ENCODE measurements around the gene SAPCD2. TPM values are rescaled to one million over a fixed set of nuclear protein-coding genes. Genes with fewer than 3 reads are reported as not detected.

SAPCD2 gene
- total RNA-seq, 1 experiment from 2014 or later = 57.5 TPM

DNA sequence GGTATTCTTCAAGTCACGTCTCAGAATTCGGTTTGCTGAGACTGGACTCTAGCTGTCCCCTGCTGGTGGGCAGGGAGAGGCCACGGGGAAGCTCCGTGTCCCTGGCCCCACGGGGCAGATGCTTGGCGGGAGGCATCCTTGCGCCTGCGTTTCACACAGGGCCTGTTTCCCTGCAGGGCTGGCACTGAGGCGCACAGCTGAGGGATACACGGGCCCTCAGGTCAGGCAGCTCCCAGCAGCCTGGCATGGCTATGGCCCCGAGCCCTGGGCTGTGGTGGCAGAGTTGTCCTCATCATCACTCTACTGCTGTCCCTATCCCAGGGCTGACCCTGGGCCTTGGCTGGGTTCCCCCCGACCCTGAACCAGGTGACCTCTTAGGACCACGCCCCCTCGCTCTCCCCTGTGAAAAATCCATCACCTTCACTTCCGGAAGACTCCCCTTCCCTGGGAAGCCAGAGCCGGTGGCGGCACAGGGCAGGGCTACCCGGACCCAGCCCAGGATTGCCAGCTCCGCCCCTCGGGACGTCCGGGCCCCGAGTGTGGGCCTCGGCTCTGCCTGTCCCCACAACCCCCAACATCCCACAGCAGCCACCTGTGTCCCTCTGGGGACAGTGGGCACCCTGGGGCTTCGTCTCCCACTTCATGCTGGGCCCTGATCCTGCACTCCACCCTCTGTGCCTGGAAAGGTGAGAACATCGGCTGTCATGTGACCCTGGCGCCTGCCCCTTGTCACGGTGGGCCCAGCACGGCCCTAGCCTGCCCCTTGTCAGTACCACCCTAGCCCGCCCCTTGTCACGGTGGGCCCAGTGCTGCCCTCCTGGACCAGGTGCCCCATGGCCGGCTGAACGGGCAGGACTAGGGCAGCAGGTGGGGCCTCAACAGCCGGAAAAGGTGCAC lies 39.1 kb upstream of the SAPCD2 start:
- BruUV-seq (replicated peaks) = no TSS peak
- Mint-ChIP-seq H3K27ac (ENCODE audit: unreplicated experiment) (no peak overlapping the region), H3K4me3 (ENCODE audit: unreplicated experiment) (no peak overlapping the region), H3K36me3 (ENCODE audit: insufficient read depth, unreplicated experiment) (peaks cover 18% of the 10 kb centered on the region), H3K4me1 (ENCODE audit: low read depth, unreplicated experiment) (no peaks in the 10 kb centered on the region), H3K9me3 (ENCODE audit: unreplicated experiment) (no peaks in the 10 kb centered on the region), H3K27me3 (ENCODE audit: insufficient read depth, unreplicated experiment) (no peaks in the 10 kb centered on the region)
- CTCF ChIA-PET = interaction anchor here (1.1 to 1.7 kb wide), 3 partner anchors 14 to 41 kb away, joined by 3 to 6 read pairs (median 4); partner anchors contain the start of gene MAN1B1
- no peaks in the 10 kb centered on the region for H3K9me3 ChIP-seq
- TF ChIP-seq, protein P1, sequence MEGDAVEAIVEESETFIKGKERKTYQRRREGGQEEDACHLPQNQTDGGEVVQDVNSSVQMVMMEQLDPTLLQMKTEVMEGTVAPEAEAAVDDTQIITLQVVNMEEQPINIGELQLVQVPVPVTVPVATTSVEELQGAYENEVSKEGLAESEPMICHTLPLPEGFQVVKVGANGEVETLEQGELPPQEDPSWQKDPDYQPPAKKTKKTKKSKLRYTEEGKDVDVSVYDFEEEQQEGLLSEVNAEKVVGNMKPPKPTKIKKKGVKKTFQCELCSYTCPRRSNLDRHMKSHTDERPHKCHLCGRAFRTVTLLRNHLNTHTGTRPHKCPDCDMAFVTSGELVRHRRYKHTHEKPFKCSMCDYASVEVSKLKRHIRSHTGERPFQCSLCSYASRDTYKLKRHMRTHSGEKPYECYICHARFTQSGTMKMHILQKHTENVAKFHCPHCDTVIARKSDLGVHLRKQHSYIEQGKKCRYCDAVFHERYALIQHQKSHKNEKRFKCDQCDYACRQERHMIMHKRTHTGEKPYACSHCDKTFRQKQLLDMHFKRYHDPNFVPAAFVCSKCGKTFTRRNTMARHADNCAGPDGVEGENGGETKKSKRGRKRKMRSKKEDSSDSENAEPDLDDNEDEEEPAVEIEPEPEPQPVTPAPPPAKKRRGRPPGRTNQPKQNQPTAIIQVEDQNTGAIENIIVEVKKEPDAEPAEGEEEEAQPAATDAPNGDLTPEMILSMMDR (IDR thresholded peaks at IDR 0.05; ENCODE audit: insufficient read depth in 1 of 2, low read depth in 1 of 2, low read length in 1 of 2, severe bottlenecking in 1 of 2, unreplicated experiment in 1 of 2) = peak in 1 of 2 experiments; percentile 5
- no peaks in the 10 kb centered on the region for H3K27me3 ChIP-seq (replicated peaks; ENCODE audit: control insufficient read depth, insufficient read depth, low read length)
- H3K4me1 ChIP-seq = no peaks in the 10 kb centered on the region
- no peak overlapping the region for H3K4me3 ChIP-seq (ENCODE audit: low read depth, low read length)
- DNase-seq = no peak
- peaks cover 2% of the 10 kb centered on the region for H3K36me3 ChIP-seq (ENCODE audit: control insufficient read depth, insufficient read depth, low read length)
- intact Hi-C loops (cut with micrococcal nuclease; ENCODE audit: unreplicated experiment) = no loop called here
- POLR2A ChIA-PET = no interaction called here

DNA sequence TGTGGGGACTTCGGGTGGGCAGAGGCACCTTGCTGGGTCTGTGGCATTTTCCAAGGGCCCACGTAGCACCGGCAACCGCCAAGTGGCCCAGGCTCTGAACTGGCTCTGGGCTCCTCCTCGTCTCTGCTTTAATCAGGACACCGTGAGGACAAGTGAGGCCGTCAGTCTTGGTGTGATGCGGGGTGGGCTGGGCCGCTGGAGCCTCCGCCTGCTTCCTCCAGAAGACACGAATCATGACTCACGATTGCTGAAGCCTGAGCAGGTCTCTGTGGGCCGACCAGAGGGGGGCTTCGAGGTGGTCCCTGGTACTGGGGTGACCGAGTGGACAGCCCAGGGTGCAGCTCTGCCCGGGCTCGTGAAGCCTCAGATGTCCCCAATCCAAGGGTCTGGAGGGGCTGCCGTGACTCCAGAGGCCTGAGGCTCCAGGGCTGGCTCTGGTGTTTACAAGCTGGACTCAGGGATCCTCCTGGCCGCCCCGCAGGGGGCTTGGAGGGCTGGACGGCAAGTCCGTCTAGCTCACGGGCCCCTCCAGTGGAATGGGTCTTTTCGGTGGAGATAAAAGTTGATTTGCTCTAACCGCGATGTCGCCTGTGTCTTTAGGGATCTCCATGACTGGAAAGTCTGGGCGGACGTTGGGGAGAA lies 38.4 kb upstream of the SAPCD2 start:
- Histone ChIP-seq H3K36me3 (ENCODE audit: control insufficient read depth, insufficient read depth, low read length) (peaks cover 3% of the 10 kb centered on the region), H3K9me3 (no peaks in the 10 kb centered on the region), H3K4me1 (no peaks in the 10 kb centered on the region), H3K4me3 (ENCODE audit: low read depth, low read length) (no peak overlapping the region), H3K27me3 (replicated peaks; ENCODE audit: control insufficient read depth, insufficient read depth, low read length) (no peaks in the 10 kb centered on the region)
- Mint-ChIP-seq H3K27me3 (ENCODE audit: insufficient read depth, unreplicated experiment) (no peaks in the 10 kb centered on the region), H3K4me1 (ENCODE audit: low read depth, unreplicated experiment) (no peaks in the 10 kb centered on the region), H3K9me3 (ENCODE audit: unreplicated experiment) (no peaks in the 10 kb centered on the region), H3K27ac (ENCODE audit: unreplicated experiment) (no peak overlapping the region), H3K36me3 (ENCODE audit: insufficient read depth, unreplicated experiment) (peaks cover 18% of the 10 kb centered on the region), H3K4me3 (ENCODE audit: unreplicated experiment) (no peak overlapping the region)
- TF ChIP-seq, protein P1 (IDR thresholded peaks at IDR 0.05; ENCODE audit: insufficient read depth in 1 of 2, low read depth in 1 of 2, low read length in 1 of 2, severe bottlenecking in 1 of 2, unreplicated experiment in 1 of 2) = no peak
- BruUV-seq (replicated peaks) = TSS peak; percentile 54
- POLR2A ChIA-PET = no interaction called here
- CTCF ChIA-PET = interaction anchor here (0.5 to 1.7 kb wide), 5 partner anchors 9 to 130 kb away, joined by 3 to 6 read pairs (median 4); partner anchors contain the start of gene MAN1B1
- intact Hi-C loops (cut with micrococcal nuclease; ENCODE audit: unreplicated experiment) = no loop called here
- DNase-seq = no peak

DNA sequence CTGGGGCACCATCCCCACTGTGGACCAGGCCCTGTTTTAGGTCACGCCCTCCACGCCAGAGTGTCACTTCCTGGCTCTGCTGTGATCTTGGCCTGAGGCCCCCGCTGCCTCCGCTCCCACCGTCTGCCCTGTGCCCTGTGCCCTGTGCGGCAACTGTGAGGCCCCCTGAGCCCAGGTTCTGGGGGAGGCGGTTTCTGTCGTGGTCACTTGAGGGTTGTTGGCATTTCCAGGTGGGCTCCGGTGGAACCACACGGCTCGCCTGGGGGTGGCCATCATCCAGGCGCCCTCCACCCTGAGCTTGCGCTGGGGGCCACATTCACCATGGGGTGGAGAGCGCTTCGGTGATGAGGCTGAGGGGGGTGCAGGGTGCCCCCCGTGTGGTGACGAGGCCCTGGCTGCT lies 37.6 kb upstream of the SAPCD2 start:
- TF ChIP-seq, protein P1 (IDR thresholded peaks at IDR 0.05; ENCODE audit: insufficient read depth in 1 of 2, low read depth in 1 of 2, low read length in 1 of 2, severe bottlenecking in 1 of 2, unreplicated experiment in 1 of 2) = no peak
- H3K9me3 ChIP-seq = no peaks in the 10 kb centered on the region
- CTCF ChIA-PET = interaction anchor here (0.6 to 1.7 kb wide), 3 partner anchors 21 to 131 kb away, joined by 4 to 6 read pairs (median 6); partner anchors contain the start of gene MAN1B1
- no TSS peak for BruUV-seq (replicated peaks)
- no peaks in the 10 kb centered on the region for H3K9me3 Mint-ChIP-seq (ENCODE audit: unreplicated experiment)
- no peak overlapping the region for H3K4me3 ChIP-seq (ENCODE audit: low read depth, low read length)
- DNase-seq = no peak
- H3K36me3 ChIP-seq (ENCODE audit: control insufficient read depth, insufficient read depth, low read length) = peaks cover 9% of the 10 kb centered on the region
- H3K27me3 Mint-ChIP-seq (ENCODE audit: insufficient read depth, unreplicated experiment) = no peaks in the 10 kb centered on the region
- no peak overlapping the region for H3K4me3 Mint-ChIP-seq (ENCODE audit: unreplicated experiment)
- H3K27ac Mint-ChIP-seq (ENCODE audit: unreplicated experiment) = no peak overlapping the region
- no peaks in the 10 kb centered on the region for H3K4me1 ChIP-seq
- H3K4me1 Mint-ChIP-seq (ENCODE audit: low read depth, unreplicated experiment) = no peaks in the 10 kb centered on the region
- H3K36me3 Mint-ChIP-seq (ENCODE audit: insufficient read depth, unreplicated experiment) = peaks cover 18% of the 10 kb centered on the region
- intact Hi-C loops (cut with micrococcal nuclease; ENCODE audit: unreplicated experiment) = no loop called here
- H3K27me3 ChIP-seq (replicated peaks; ENCODE audit: control insufficient read depth, insufficient read depth, low read length) = no peaks in the 10 kb centered on the region
- POLR2A ChIA-PET = no interaction called here

Measured in Caco-2 (cell line).